ENCODE results near the gene HMCN1.

DNA sequence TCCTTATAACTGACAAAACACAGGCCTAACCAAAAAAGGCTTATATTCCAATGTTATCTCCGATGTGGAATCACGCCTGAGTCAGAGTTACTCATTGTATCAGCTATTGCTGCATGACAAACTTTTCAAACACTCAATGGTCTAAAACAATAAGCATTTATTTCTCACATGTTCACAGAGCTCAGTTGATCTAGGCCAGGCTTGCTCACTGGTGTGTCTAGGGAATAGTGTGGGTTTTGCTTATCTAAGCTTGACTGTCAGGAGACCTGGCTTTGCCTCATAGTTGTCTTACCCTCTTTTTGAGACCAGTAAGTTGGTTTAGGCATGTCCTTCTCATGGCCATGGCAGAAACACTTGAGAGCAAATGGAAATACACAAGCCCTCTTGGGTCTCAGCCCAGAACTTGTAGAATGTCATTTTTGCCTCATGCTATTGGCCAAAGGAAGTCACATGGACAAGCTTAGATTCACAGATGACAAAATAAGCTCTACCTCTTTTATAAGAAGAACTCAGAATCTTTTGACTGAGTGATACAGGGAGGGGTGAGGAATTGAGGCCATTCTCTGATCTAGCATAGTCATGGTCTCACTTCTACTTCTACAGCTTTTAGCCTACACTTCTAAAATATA is 130.8 kb downstream of the HMCN1 start:
- no peak for TF ChIP-seq POLR2A (IDR thresholded peaks at IDR 0.05)
- TF ChIP-seq, protein P1, sequence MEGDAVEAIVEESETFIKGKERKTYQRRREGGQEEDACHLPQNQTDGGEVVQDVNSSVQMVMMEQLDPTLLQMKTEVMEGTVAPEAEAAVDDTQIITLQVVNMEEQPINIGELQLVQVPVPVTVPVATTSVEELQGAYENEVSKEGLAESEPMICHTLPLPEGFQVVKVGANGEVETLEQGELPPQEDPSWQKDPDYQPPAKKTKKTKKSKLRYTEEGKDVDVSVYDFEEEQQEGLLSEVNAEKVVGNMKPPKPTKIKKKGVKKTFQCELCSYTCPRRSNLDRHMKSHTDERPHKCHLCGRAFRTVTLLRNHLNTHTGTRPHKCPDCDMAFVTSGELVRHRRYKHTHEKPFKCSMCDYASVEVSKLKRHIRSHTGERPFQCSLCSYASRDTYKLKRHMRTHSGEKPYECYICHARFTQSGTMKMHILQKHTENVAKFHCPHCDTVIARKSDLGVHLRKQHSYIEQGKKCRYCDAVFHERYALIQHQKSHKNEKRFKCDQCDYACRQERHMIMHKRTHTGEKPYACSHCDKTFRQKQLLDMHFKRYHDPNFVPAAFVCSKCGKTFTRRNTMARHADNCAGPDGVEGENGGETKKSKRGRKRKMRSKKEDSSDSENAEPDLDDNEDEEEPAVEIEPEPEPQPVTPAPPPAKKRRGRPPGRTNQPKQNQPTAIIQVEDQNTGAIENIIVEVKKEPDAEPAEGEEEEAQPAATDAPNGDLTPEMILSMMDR (IDR thresholded peaks at IDR 0.05) = no peak
